DMS 273 (cell line): ENCODE measurements around the gene FKBP5.
A peak's percentile ranks its signal among the peaks of the same experiment; 100 is the strongest.
"Not testable (repeated sequence)": the region's sequence is repeated elsewhere in the genome, so short reads cannot be mapped to it uniquely, and the experiment has no call there.

ENCODE experiments used
- DNase-seq: peaks from one replicate; lab custom pipeline; 2025; ENCODE audit not compliant: unreplicated experiment; lab: John Stamatoyannopoulos, UW

FKBP5 gene

GRCh38 chr6:35691027-35691824 is 2.5 kb upstream of the FKBP5 start:
- no peak for DNase-seq

DNA sequence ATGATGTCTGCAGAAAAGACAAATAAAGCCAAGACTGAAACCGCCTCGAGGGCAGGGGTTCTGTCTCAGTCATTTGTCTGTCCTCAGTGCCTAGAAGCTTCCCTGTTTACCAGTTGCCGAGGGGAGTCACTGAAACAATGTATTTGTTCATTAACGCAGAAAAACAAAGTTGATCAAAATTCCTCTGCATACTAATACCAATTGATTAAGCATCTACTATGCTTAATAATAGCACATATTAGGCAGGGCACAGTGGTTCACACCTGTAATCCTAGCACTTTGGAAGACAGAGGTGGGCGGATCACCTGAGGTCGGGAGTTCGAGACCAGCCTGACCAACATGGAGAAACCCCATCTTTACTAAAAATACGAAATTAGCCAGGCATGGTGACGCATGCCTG is 1.8 kb upstream of the FKBP5 start:
- no peak for DNase-seq

- not testable (repeated sequence) for DNase-seq
Measured at GRCh38 chr6:35690006-35690405, 1.3 kb upstream of the FKBP5 start.

DNA sequence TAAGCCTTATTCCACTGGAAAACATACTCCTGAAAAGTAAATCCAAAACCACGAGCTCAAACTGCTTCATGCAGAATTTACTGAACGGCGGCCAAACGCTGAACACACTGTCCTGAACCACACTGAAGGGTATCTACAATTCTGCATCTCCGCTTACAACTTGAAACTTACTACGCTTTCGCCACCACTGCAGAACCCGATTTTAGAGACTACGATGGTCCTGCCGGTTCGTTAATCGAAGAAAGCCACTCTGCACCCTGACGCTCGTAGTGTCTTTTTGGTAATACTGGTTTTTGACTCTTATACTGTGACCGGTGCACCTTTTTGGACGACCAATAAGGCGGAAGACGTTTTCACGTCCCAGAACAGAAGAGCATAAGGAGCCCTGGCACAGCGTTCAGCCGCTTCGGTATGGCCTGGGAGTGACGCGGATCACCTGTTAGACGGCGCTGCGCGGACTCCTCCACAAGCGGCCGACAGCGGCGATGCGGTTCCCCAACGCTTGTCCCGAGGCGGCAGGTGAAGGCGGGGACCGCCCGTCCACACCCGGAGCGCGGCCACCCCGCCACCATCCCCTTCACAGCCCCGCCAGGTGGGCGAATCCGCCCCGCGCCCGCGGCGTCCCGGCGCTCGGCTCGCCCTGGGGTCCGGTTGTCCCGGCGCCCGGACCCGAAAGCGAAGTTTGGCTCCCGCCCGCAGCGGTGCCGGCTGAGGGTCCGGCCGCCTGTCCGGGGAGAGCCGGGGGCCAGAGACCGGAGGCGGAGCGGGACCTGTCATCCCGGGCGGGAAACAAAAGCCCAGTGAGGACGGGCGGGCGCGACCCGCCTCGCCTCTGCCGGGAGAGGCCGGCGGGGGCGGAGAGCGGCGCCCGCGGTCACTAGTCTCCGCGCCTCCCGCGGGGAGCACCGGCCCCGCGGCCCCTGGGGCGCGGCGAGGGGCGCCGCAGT is 784 bp downstream of the FKBP5 start:
- DNase-seq, result peak; percentile 82

DNA sequence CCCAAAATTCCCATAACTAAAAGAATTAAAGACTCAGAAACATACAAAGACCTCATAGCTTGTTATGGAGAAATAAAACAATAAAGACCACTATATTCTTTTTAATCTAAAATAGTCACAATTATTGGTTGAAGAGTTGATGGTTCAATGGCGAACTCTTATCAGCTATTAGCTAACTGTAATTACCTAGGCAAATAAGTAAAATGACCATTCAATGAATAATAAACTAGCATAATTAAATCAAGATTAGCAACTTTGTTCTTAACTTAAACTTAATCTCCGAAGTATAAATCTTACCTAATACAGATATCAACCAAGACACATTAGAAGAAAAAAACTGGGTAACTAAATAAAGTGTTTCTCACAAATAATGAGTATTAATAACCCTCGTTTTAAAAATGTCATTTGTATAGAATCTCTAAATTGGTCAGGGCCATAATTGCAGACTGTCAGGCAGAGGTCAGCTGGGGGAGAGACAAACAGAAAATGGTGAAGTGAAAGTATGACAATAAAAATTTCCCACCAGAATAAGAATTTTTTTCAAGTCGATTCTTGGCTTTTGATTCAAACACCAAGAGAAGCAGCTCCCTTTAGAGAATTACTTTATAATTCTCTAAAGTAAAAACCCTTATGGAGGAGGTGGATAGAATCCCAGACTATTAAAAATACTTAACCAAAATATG is 1.7 kb downstream of the FKBP5 start:
- no peak for DNase-seq

DNA sequence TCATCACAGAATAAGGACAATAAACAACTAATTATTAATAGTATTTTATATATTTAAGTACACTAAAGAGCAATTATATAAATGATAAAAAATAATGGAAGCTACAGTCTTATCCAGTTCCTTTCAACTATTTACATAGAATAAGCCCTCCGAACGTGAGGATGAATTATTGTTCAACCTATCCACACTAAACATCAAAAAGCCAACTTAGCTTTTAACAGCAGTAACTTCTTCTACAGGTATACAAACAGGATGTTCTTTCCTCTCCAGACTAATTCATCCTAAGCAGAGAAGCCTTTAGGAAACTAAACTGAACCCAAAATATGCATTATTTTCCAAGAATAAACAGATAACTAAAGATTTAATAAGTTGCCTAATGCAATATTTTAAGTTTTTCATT is 2.3 kb downstream of the FKBP5 start:
- no peak for DNase-seq

DNA sequence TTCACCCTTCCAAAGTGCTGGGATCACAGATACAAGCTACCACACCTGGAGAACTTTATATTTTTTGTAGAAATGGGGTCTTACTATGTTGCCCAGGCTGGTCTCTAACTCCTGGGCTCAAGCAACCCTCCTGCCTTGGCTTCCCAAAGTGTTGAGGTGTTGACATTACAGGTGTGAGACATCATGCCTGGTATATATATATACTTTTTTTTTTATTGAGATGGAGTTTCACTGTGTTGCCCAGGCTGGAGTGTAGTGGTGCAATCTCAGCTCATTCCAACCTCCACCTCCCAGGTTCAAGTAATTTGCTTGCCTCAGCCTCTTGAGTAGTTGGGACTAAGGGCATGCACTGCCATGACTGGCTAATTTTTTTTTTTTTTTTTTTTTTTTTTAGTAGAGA is 5.4 kb downstream of the FKBP5 start:
- DNase-seq, result no peak

GRCh38 chr6:35681298-35681697 is 7.4 kb downstream of the FKBP5 start:
- no peak for DNase-seq

DNA sequence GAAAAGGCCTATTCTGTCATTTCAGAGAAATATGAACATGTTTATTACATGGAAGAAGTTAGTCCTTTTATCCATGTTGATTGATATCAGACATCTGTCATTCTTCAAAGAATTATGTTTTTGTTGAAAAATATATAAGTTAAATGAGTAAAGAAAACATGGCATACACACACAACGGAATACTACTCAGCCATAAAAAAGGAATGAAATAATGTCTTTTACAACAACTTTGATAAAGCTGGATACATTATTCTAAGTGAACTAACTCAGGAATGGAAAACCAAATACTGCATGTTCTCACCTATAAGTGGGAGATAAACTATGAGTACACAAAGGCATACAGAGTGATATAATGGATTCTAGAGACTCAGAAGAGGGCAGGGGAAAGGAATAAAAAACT is 9.3 kb downstream of the FKBP5 start:
- no peak for DNase-seq

GRCh38 chr6:35678814-35679213 is 9.9 kb downstream of the FKBP5 start:
- DNase-seq, result no peak

DNA sequence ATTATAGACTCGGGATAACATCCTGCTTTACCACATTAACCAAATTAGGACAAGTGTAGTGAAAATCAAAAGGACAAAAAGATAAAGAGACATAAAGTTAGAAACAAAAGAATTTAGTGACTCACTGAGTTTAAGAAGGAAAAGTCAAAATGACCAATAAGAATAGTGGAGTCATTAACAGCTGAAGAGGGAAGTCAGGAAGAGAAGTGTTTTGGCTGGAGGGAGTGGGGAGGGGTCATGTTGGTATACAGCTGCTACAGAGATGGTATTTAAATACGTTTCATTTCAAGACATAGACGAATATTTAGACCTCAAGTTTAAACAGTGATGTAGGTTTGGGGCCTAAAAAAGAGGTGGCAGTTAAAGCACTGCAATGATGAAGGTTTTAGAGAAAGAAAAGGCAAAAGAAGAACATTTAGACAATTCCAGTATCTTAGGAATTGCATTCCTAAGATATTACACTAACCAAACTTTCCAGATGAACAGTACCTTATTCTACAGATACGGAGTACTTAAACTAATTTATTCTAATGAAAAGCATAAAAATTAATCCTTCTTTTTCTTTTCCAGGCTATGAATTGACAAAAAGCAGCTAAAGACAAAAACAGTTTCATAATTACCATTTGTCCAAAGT is 10.6 kb downstream of the FKBP5 start:
- DNase-seq, result no peak

DNA sequence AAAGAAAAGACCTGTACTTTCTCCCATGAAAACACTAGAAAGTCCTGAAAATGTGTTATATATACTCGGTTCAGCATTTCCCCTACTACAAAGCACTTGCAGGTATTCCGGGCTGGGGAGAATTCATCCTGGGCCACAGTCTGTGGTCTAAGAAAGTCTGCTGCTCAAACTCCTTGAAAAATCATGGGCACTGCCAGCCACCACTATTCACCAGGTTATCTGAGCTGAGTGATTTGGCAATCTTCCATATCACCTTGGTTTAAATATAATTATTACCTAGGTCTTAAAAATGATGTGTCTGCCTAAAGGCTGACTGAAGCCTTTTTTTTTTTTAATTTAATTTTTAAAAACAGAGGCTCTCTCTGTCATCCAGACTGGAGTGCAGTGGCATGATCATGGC is 11.3 kb downstream of the FKBP5 start:
- peak; percentile 15 for DNase-seq

DNA sequence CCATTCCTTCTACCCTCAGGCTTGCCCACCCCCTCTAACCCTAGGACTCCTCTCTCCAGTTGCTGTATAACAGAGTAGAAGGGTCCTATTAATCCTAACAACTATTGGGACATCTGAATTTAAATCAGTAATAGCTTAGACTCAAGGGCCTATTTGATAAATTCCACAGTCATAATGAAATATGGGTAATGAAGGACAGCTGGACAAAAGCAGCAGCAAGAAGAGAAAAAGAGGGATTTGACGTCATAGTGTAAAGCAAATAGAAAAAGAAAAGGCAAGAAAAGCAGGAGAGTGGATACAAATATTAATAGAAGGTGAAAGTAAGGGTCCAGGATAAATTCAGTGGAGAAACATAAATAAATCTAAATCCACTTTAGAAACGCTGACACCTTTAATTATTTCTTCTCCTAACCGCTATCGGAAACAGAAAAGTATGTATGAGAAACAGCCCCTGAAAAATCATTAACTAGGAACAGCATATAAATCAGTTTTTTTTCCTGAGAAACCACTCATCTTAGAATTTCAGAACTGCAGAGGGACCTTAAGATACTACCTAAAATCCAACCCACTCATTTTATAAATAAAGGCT is 12.8 kb downstream of the FKBP5 start:
- no peak for DNase-seq

- no peak for DNase-seq
Measured at GRCh38 chr6:35674594-35674993, 14.1 kb downstream of the FKBP5 start.

DNA sequence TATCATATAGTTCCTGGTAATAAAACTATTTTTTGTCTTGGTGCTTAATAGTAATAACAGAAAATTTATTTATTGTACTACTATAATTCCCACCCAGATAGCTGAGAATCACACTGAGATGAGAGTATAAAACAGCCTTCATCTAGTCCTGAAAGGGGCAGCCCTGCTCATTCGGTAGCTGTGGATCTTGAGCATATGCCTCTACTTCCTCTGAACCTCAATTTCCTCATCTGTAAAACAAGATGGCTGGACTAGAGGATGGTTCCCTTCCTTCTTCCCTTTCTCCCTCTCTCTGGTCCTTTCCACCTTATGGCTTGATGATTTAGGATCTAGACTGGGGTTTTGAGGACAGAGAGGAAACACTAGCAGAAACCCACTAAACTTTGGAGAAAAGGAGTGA is 15.0 kb downstream of the FKBP5 start:
- no peak for DNase-seq

DNA sequence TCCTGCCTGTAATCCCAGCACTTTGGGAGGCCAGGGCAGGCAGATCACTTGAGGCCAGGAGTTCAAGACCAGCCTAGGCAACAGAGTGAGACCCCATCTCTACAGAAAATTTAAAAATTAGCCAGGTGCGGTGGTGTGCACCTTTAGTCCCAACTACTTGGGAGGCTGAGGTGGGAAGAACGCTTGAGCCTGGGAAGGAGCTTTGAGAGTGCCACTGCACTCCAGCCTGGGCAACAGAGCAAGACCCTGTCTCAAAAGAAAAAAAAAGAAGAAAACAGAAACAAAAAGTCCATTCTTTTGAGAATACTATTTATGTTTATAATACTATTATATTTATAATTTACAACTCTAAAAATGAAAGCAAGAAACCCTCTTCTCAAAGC is 15.4 kb downstream of the FKBP5 start:
- not testable (repeated sequence) for DNase-seq

GRCh38 chr6:35670453-35670852 is 18.3 kb downstream of the FKBP5 start:
- DNase-seq, result not testable (repeated sequence)

- DNase-seq, result no peak
Measured at GRCh38 chr6:35669451-35670045, 19.2 kb downstream of the FKBP5 start.

- DNase-seq, result no peak
Measured at GRCh38 chr6:35668744-35669450, 19.8 kb downstream of the FKBP5 start.

DNA sequence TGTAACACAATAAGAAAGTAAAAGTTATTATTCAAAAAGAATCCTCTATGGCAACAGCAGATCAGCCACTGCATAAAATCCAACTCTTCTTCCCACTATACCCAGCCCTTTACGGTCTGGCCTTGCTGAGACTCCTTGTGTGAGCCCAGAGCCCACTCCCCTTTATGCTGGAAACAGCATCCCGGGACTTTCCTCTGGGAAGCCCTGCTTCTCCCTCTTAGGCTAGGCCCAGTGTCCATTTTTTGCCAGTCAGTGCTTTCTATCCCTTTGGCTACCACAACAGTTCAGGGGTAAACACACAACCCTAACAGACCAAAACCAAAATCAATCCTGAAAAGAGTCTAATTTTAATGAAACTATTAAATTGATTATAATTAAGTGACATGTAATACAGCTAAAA is 20.6 kb downstream of the FKBP5 start:
- no peak for DNase-seq
